CD4-positive, CD25-positive, alpha-beta regulatory T cell (primary cell): ENCODE data around the gene PHTF2. TPM values are rescaled to one million over a fixed set of nuclear protein-coding genes. Genes with fewer than 3 reads are reported as not detected.

Source experiments
- ATAC-seq, 2 donors: fragments of 150-1000 bp; cut with Tn5 transposase; one replicate each; pipeline ENCODE4 v1.10.0; 2021; ENCODE audit warnings: low read depth in 2 of 2, moderate number of reproducible peaks in 2 of 2, moderate library complexity in 1 of 2
- DNase-seq, 3 donors: peaks; one replicate each; pipeline versions ENCODE4 v3.0.0 to v3.0.0-alpha.2; 2012 to 2022; ENCODE audit warnings: mixed read lengths in 1 of 3
- H3K27ac ChIP-seq: one replicate; pipeline ENCODE4 v1.7.0; 2013; ENCODE audit warnings: mild to moderate bottlenecking, low read length; ENCODE audit not compliant: insufficient read depth, poor library complexity, severe bottlenecking
- H3K27me3 ChIP-seq: one replicate; pipeline ENCODE4 v1.7.0; 2013; ENCODE audit warnings: low read length; ENCODE audit not compliant: control insufficient read depth, insufficient read depth
- H3K36me3 ChIP-seq: one replicate; pipeline ENCODE4 v1.7.0; 2013; ENCODE audit warnings: mild to moderate bottlenecking, low read length, moderate library complexity; ENCODE audit not compliant: control insufficient read depth, insufficient read depth
- H3K4me1 ChIP-seq: 2 replicates; pipeline ENCODE4 v1.7.0; 2013; ENCODE audit warnings: mild to moderate bottlenecking, low read length; ENCODE audit not compliant: insufficient read depth, control insufficient read depth, poor library complexity, severe bottlenecking
- H3K4me3 ChIP-seq: one replicate; pipeline ENCODE4 v1.7.0; 2013; ENCODE audit warnings: low read depth, mild to moderate bottlenecking, low read length, moderate library complexity
- H3K9me3 ChIP-seq, 2 experiments: 1 replicate in 1 of 2; 2 replicates in 1 of 2; pipeline ENCODE4 v1.7.0; 2013; ENCODE audit warnings: low read length in 2 of 2, mild to moderate bottlenecking in 1 of 2, moderate library complexity in 1 of 2; ENCODE audit not compliant: control insufficient read depth in 2 of 2
- H3K27ac Mint-ChIP-seq, 3 donors: one replicate each; pipeline ENCODE4 v1.8.0; 2020 to 2022; ENCODE audit warnings: mild to moderate bottlenecking in 3 of 3, mixed read lengths in 3 of 3, moderate library complexity in 2 of 3
- H3K27me3 Mint-ChIP-seq: one replicate; pipeline ENCODE4 v1.8.0; 2022; ENCODE audit warnings: mild to moderate bottlenecking, mixed read lengths
- H3K36me3 Mint-ChIP-seq: one replicate; pipeline ENCODE4 v1.8.0; 2020; ENCODE audit warnings: mixed read lengths
- H3K4me1 Mint-ChIP-seq, 4 donors: one replicate each; pipeline ENCODE4 v1.8.0; 2020 to 2022; ENCODE audit warnings: mixed read lengths in 4 of 4, mild to moderate bottlenecking in 1 of 4
- H3K4me3 Mint-ChIP-seq, 4 donors: one replicate each; pipeline ENCODE4 v1.8.0; 2020 to 2022; ENCODE audit warnings: mild to moderate bottlenecking in 4 of 4, mixed read lengths in 4 of 4, moderate library complexity in 3 of 4
- H3K9me3 Mint-ChIP-seq, 7 donors: one replicate each; pipeline ENCODE4 v1.8.0; 2020 to 2022; ENCODE audit warnings: mixed read lengths in 7 of 7, mild to moderate bottlenecking in 3 of 7, moderate library complexity in 2 of 7
- polyA plus RNA-seq, 4 donors: library from polyadenylated mRNA; unstranded; fragments of 300-500 nt; fragmentation: Illumina TruSeq; gene quantifications; one replicate each; pipeline ENCODE4 v1.2.3, GENCODE V29; 2021
- total RNA-seq: library from RNA; stranded (reverse); gene quantifications from one replicate; pipeline ENCODE4 v1.2.3, GENCODE V29; 2022

PHTF2 gene
- total RNA-seq (77.9 TPM), polyA plus RNA-seq (10 to 100 TPM; 25.0 to 32.3 (median 28.7) TPM)

DNA sequence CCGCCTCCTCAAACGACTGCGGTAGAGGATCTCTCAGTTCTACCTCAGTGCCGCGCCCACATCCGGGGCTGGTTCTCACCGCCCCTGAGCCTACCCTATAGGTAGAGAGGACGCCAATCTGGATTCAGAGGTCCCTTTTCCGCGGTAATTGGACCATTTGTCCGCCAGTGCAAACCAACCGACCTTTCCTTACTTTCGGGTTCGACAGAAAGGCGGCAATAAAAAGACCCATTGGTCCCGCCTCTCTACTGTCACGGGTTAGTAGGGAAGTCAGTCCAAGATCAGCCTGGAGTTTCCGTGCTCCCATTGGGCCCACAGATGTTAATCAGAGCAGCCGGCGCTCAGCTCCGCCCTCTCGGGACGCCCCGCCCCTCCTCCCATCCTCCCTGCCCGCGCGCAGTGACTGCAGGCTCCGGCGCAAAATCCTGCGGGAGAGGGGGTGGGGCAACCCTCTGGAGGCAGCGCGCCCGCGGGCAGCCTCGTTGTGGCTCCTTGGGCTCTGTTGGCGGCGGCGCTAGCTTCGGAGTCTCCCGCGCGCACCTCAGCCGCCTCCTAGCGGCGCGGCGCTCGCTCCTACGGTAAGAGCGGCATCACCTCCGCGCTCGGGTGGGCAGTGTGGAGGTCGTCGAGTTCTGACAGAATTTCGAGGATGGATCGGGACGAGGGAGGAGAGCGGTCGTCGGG, at the start of gene PHTF2, which contains the start of gene TMEM60:
PHTF2 (plus strand) TSS at position 380 of the 684 bp plus-strand sequence.
TMEM60 (minus strand) TSS at position 41 of the 684 bp plus-strand sequence. CDS start 4,061 bp downstream, outside the sequence.
- Histone ChIP-seq H3K4me1 (peaks cover 51% of the 10 kb centered on the region), H3K36me3 (peaks cover 7% of the 10 kb centered on the region), H3K9me3 (no peaks in the 10 kb centered on the region), H3K27ac (peak within 1 kb of the TSS; percentile 83), H3K4me3 (peak within 1 kb of the TSS; percentile 96), H3K27me3 (no peaks in the 10 kb centered on the region)
- Mint-ChIP-seq H3K36me3 (peaks cover 12% of the 10 kb centered on the region), H3K27me3 (no peaks in the 10 kb centered on the region), H3K4me1 (peaks cover 32 to 85% (median 74%) of the 10 kb centered on the region in 4 donors), H3K27ac (peak within 1 kb of the TSS; percentile 95 to 98 (median 97)), H3K4me3 (peak within 1 kb of the TSS; percentile 94 to 98 (median 94)), H3K9me3 (peaks cover 0 to 2% (median 0%) of the 10 kb centered on the region in 7 donors)
- ATAC-seq (peak; percentile 91 to 92), DNase-seq (peak; percentile 93 to 99 (median 96))

DNA sequence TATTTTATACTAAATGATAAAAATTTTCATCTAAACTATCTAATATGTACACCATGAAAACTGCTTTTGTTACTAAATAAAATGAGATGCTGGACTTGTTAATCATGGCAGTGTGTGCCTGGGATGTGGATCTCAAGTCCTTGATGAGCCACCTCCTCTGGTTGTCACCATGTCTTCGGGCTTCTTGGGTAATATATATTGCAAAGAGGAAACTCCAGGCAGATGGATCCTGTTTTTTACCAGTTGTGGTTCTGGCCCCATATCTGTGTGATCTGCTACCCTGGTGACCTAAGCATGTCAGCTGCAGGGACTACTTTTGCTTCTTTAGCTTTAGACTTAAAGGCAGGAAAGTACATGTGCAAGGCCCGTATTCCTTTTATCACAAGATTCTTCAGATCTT, 46.6 kb upstream of the PHTF2 start:
- Histone ChIP-seq H3K9me3 (no peaks in the 10 kb centered on the region), H3K27me3 (no peaks in the 10 kb centered on the region), H3K4me3 (no peak overlapping the region), H3K36me3 (peaks cover 24% of the 10 kb centered on the region), H3K27ac (no peak overlapping the region), H3K4me1 (peaks cover 12% of the 10 kb centered on the region)
- Mint-ChIP-seq H3K27me3 (no peaks in the 10 kb centered on the region), H3K4me1 (peaks cover 39 to 72% (median 56%) of the 10 kb centered on the region in 4 donors), H3K9me3 (no peaks in the 10 kb centered on the region), H3K36me3 (peaks cover 15% of the 10 kb centered on the region), H3K27ac (peak overlapping the region; percentile 22 to 59 (median 37)), H3K4me3 (peak overlapping the region in 1 of 4 donors; percentile 3)
- DNase-seq (no peak), ATAC-seq (no peak)

DNA sequence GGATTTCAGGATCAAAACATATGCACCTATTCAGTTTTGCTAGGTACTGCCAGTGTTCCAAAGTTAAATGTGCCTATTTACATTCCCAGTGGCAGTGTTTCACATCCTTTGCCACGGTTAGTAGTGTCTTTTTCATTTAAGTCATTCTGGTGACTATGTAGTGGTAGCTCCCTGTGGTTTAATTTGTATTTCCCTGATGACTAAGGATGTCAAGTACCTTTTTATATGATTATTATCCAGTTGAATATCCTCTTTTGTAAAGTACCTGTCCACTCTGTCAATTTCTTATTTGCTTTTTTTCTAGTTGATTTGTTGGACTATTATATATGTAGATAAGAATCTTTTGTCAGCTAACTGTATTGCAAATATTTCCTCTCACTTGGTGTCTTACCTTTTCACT, 45.4 kb upstream of the PHTF2 start:
- H3K4me3 ChIP-seq, result no peak overlapping the region
- H3K9me3 ChIP-seq, result no peaks in the 10 kb centered on the region
- H3K4me1 ChIP-seq, result peaks cover 8% of the 10 kb centered on the region
- ATAC-seq, result no peak
- peaks cover 24% of the 10 kb centered on the region for H3K36me3 ChIP-seq
- no peaks in the 10 kb centered on the region for H3K27me3 ChIP-seq
- H3K27me3 Mint-ChIP-seq, result no peaks in the 10 kb centered on the region
- peak overlapping the region; percentile 59 to 74 (median 68) for H3K27ac Mint-ChIP-seq
- H3K4me3 Mint-ChIP-seq, result no peak overlapping the region
- no peak for DNase-seq
- no peaks in the 10 kb centered on the region for H3K9me3 Mint-ChIP-seq
- no peak overlapping the region for H3K27ac ChIP-seq
- peaks cover 10% of the 10 kb centered on the region for H3K36me3 Mint-ChIP-seq
- peaks cover 37 to 69% (median 55%) of the 10 kb centered on the region in 4 donors for H3K4me1 Mint-ChIP-seq

DNA sequence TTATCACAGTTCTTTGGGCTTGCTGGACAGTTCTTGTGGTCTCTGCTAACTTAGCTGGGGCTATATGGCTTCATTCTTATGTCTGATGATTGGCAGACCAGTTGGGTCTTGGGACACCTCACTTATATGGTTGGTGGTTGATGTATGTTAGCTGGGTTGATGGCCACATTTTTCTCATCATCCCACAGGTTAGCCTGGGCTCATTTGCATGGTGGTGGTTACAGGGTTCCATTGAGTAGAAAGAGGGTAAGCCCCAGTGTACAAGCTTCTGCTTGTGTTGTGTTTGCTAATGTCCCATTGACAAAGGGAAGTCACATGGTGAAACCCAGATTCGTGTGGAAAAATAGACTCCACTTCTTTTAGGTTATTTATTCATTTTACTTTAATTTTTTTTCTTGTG, 41.0 kb upstream of the PHTF2 start:
- ATAC-seq (peak in 1 of 2 donors; percentile 22), DNase-seq (no peak)
- H3K27ac Mint-ChIP-seq, result peak overlapping the region; percentile 27 to 61 (median 49)
- H3K27me3 Mint-ChIP-seq, result no peaks in the 10 kb centered on the region
- no peaks in the 10 kb centered on the region for H3K9me3 Mint-ChIP-seq
- Histone ChIP-seq H3K4me1 (peaks cover 19% of the 10 kb centered on the region), H3K4me3 (no peak overlapping the region), H3K27me3 (no peaks in the 10 kb centered on the region), H3K9me3 (no peaks in the 10 kb centered on the region), H3K27ac (no peak overlapping the region), H3K36me3 (peaks cover 5% of the 10 kb centered on the region)
- no peaks in the 10 kb centered on the region for H3K36me3 Mint-ChIP-seq
- H3K4me1 Mint-ChIP-seq, result peaks cover 43 to 65% (median 53%) of the 10 kb centered on the region in 4 donors
- H3K4me3 Mint-ChIP-seq, result no peak overlapping the region

DNA sequence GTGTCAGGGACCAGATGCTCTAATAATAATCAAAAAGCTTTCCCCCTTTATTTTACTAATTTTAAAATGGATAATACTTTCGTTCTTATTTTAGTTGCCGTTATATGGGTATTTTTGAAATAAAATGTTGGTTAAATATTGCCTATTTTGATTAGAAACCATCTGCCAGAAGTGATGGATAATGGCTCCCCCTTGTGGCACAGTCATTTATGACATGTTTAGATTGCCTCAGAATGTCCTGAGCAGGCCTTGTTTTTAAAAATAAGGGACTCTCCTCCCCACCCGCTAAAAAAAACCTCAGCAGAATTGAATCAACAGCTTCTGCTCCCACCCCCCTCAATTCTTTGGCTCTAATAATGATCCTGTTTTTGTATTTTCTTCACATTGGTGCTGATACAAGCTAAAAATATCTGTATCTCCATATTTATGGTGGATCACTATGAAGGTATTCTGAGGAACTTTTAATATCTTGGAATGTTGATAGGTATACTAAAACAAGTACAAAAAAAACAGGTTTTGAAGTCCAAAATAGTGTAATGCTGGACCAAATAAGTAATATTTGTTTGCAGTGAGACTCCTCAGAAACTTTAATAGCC, 39.2 kb upstream of the PHTF2 start:
- peak; percentile 59 to 84 (median 75) for DNase-seq

DNA sequence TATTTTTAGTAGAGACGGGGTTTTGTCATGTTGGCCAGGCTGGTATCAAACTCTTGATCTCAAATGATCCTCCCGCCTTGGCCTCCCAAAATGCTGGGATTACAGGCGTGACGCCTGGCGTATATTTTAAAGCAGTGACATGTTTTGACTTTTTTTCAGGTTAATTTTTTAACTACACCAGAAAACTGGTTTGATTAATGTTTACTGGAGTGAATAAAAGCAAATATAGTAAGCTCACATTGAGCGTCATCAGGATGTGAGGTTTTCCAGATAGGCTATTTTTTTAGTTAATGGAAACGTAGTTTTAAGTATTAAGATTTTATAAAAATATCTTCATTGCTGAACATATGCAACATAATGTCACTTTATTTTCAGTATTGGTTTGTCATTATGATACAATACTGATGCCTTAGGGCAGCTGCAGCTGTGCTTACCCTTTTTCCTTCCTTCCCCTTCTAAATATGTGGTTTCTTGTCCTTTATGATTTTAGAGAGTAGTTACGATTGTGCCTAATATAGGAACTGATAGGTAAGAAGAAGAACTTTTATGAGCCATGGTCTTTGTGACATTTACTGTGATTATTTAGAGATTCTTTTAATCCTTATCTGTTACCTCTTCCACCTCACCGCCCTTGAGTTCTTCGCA, 37.6 kb upstream of the PHTF2 start:
- Mint-ChIP-seq H3K27me3 (no peaks in the 10 kb centered on the region), H3K9me3 (no peaks in the 10 kb centered on the region), H3K4me1 (peaks cover 33 to 67% (median 51%) of the 10 kb centered on the region in 4 donors), H3K27ac (peak overlapping the region in 1 of 3 donors; percentile 43), H3K4me3 (no peak overlapping the region), H3K36me3 (peaks cover 5% of the 10 kb centered on the region)
- Histone ChIP-seq H3K36me3 (peaks cover 11% of the 10 kb centered on the region), H3K27ac (no peak overlapping the region), H3K9me3 (no peaks in the 10 kb centered on the region), H3K27me3 (no peaks in the 10 kb centered on the region), H3K4me1 (peaks cover 11% of the 10 kb centered on the region), H3K4me3 (no peak overlapping the region)
- DNase-seq (no peak), ATAC-seq (no peak)

More for the DNA sequence above, 39.2 kb upstream of the PHTF2 start:
- H3K4me3 Mint-ChIP-seq, result no peak overlapping the region
- Histone ChIP-seq H3K9me3 (no peaks in the 10 kb centered on the region), H3K27me3 (no peaks in the 10 kb centered on the region), H3K4me3 (no peak overlapping the region), H3K27ac (peak overlapping the region; percentile 55), H3K4me1 (peaks cover 11% of the 10 kb centered on the region), H3K36me3 (peaks cover 8% of the 10 kb centered on the region)
- peak overlapping the region; percentile 21 to 59 (median 34) for H3K27ac Mint-ChIP-seq
- H3K36me3 Mint-ChIP-seq, result no peaks in the 10 kb centered on the region
- H3K4me1 Mint-ChIP-seq, result peaks cover 38 to 65% (median 51%) of the 10 kb centered on the region in 4 donors
- peak; percentile 60 to 65 for ATAC-seq
- H3K27me3 Mint-ChIP-seq, result no peaks in the 10 kb centered on the region
- no peaks in the 10 kb centered on the region for H3K9me3 Mint-ChIP-seq

DNA sequence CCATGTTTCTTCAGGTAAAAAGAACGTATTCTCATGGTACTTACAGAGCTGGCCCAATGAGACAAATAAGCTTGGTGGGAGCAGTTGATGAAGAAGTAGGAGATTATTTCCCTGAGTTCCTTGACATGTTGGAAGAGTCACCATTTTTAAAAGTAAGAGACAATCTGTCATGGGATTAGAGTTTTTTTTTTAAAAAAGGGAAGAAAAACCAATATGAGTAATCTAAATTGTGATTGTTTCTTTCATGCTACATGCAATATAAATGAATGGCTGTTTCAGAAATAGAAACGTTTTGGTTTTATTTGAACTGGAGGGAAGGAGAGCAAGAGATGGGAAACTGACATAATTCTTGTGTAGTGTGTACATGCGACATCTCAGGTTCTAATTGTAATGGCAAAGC, 33.1 kb upstream of the PHTF2 start:
- ATAC-seq, result no peak
- Histone ChIP-seq H3K4me1 (no peaks in the 10 kb centered on the region), H3K27ac (no peak overlapping the region), H3K4me3 (no peak overlapping the region), H3K36me3 (peaks cover 35% of the 10 kb centered on the region), H3K9me3 (no peaks in the 10 kb centered on the region), H3K27me3 (no peaks in the 10 kb centered on the region)
- H3K27me3 Mint-ChIP-seq, result no peaks in the 10 kb centered on the region
- H3K9me3 Mint-ChIP-seq, result no peaks in the 10 kb centered on the region
- no peak overlapping the region for H3K4me3 Mint-ChIP-seq
- DNase-seq, result no peak
- H3K36me3 Mint-ChIP-seq, result peaks cover 17% of the 10 kb centered on the region
- peaks cover 20 to 49% (median 31%) of the 10 kb centered on the region in 4 donors for H3K4me1 Mint-ChIP-seq
- H3K27ac Mint-ChIP-seq, result peak overlapping the region in 2 of 3 donors; percentile 2 to 29
